K562 (cell line): ENCODE results near the gene CLTB. TPM values are rescaled to one million over a fixed set of nuclear protein-coding genes. Genes with fewer than 3 reads are reported as not detected.

ENCODE experiments used
- CBFB ChIP-seq: sonication (generic); formaldehyde crosslinking; IDR thresholded peaks from 2 replicates; pipeline ENCODE4 v1.4.0; 2020; ENCODE audit warnings: mild to moderate bottlenecking, missing genetic modification reagents
- DNMT1 ChIP-seq: fragments of 450-650 bp; IDR thresholded peaks from 2 replicates; pipeline ENCODE4 v1.6.1; 2016; ENCODE audit warnings: antibody characterized with exemption, mild to moderate bottlenecking
- E2F1 ChIP-seq: sonication (generic); formaldehyde crosslinking; IDR thresholded peaks from 2 replicates; pipeline ENCODE4 v1.8.1; 2023; ENCODE audit warnings: mild to moderate bottlenecking, missing genetic modification reagents, moderate library complexity
- ELF4 ChIP-seq: fragments of 450-650 bp; formaldehyde crosslinking; IDR thresholded peaks from 2 replicates; pipeline ENCODE4 v1.4.0; 2022; ENCODE audit warnings: missing genetic modification characterization
- ETV1 ChIP-seq: fragments of 450-650 bp; conservative IDR thresholded peaks from 2 replicates; pipeline ENCODE4 v1.6.1; 2016; ENCODE audit warnings: missing genetic modification characterization, control low read depth, low read depth, missing compliant biosample characterization
- ETV5 ChIP-seq: sonication (generic); formaldehyde crosslinking; IDR thresholded peaks from 2 replicates; pipeline ENCODE4 v1.4.0; 2020; ENCODE audit warnings: low read depth, mild to moderate bottlenecking, missing genetic modification reagents
- FOXA3 ChIP-seq, 2 experiments: fragments of 450-650 bp in 1 of 2; sonication (generic) in 1 of 2; formaldehyde crosslinking; IDR thresholded peaks in 1 of 2; conservative IDR thresholded peaks in 1 of 2; 2 replicates each; pipeline versions ENCODE4 v1.4.0 to v1.8.0; 2020 to 2022; ENCODE audit warnings: mild to moderate bottlenecking in 2 of 2, missing genetic modification reagents in 1 of 2
- MAFG ChIP-seq: fragments of 450-650 bp; conservative IDR thresholded peaks from 2 replicates; pipeline ENCODE4 v1.6.1; 2016; ENCODE audit warnings: missing genetic modification characterization, missing compliant biosample characterization
- MTF1 ChIP-seq: fragments of 250-450 bp; sonication (Bioruptor Pico); IDR thresholded peaks from 2 replicates; pipeline ENCODE4 v1.9.0; 2021; ENCODE audit warnings: moderate library complexity, mild to moderate bottlenecking, inconsistent platforms, borderline replicate concordance
- RBM22 ChIP-seq: fragments of 200-400 bp; formaldehyde crosslinking; IDR thresholded peaks from 2 replicates; pipeline ENCODE4 v1.6.1; 2018; ENCODE audit warnings: low read length, low read depth; ENCODE audit not compliant: poor library complexity, severe bottlenecking
- TRIM28 ChIP-seq: fragments of 450-650 bp; IDR thresholded peaks from 2 replicates; pipeline ENCODE4 v1.6.1; 2017
- ZNF431 ChIP-seq: sonication (generic); formaldehyde crosslinking; IDR thresholded peaks from 2 replicates; pipeline ENCODE4 v1.8.0; 2022; ENCODE audit warnings: mild to moderate bottlenecking, missing genetic modification reagents
- ZNF507 ChIP-seq: conservative IDR thresholded peaks from 2 replicates; pipeline ENCODE4 v1.6.1; 2017; ENCODE audit warnings: missing genetic modification characterization, missing compliant biosample characterization
- polyA plus RNA-seq, 8 experiments: library from polyadenylated mRNA; depleted of rRNA in 4 of 8; stranded (reverse) in 5 of 8; unstranded in 3 of 8; fragments of >200 nt; fragmentation: Nextera tagmentation in 2 of 8; fragmentation: Illumina TruSeq in 1 of 8; extraction: Ambion mirVana in 2 of 8; extraction: Trizol in 1 of 8; gene quantifications; 2 replicates each; pipeline versions ENCODE4 v1.2.1 to v1.2.3, GENCODE V29; 2011 to 2014; ENCODE audit warnings: inconsistent platforms in 1 of 8, missing spikeins in 1 of 8
- total RNA-seq, 7 experiments: library from RNA; depleted of rRNA in 6 of 7; stranded (reverse); fragments of >200 nt in 6 of 7; fragmentation: Illumina TruSeq in 2 of 7; extraction: Trizol in 2 of 7; gene quantifications; 2 replicates each; pipeline versions ENCODE4 v1.2.1 to v1.2.3, GENCODE V29; 2011 to 2021; ENCODE audit warnings: low replicate concordance in 1 of 7
- TF ChIP-seq, protein P1 (sequence below): IDR thresholded peaks from 3 replicates; pipeline ENCODE4 v1.6.1; 2011; ENCODE audit warnings: borderline replicate concordance, mild to moderate bottlenecking; ENCODE audit not compliant: insufficient read length, insufficient read depth
- TF ChIP-seq, protein P2 (sequence below): sonication (generic); formaldehyde crosslinking; IDR thresholded peaks from 2 replicates; pipeline ENCODE4 v1.8.0; 2023; ENCODE audit warnings: missing genetic modification reagents, mild to moderate bottlenecking, borderline replicate concordance
- TF ChIP-seq, protein P3 (sequence below): fragments of 450-650 bp; IDR thresholded peaks from 2 replicates; pipeline ENCODE4 v1.6.1; 2014; ENCODE audit warnings: low read depth, mild to moderate bottlenecking, moderate library complexity, borderline replicate concordance

The CLTB gene
- total and polyA plus RNA-seq, 9 of the 15 experiments (the other 6 are each of a cell fraction or from before 2014, with no cell fraction given), result 1.8 to 117 (median 39.0) TPM

- TF ChIP-seq DNMT1, result peak; percentile 99
- TF ChIP-seq ETV1 (tag), result peak; percentile 96
- TF ChIP-seq E2F1 (CRISPR knock-in tag), result no peak; the same call in 1 of the 2 replicates
- peak; percentile 68; the same call in 1 of the 2 replicates for TF ChIP-seq TRIM28
- TF ChIP-seq ZNF507 (tag), result no peak
- no peak for TF ChIP-seq MTF1 (CRISPR knock-in tag)
- peak; percentile 89 for TF ChIP-seq ETV5 (CRISPR knock-in tag)
- TF ChIP-seq MAFG (tag), result no peak
- peak; percentile 88 for TF ChIP-seq CBFB (CRISPR knock-in tag)
- TF ChIP-seq FOXA3 (CRISPR knock-in tag; conservative IDR thresholded peaks at IDR 0.05 in 1 of 2, IDR thresholded peaks at IDR 0.05 in 1 of 2), result no peak
- peak; percentile 32 for TF ChIP-seq RBM22
- TF ChIP-seq ZNF431 (CRISPR knock-in tag), result peak; percentile 33; the same call in 1 of the 2 replicates
- peak; percentile 75; the same call in 1 of the 2 replicates for TF ChIP-seq ELF4 (CRISPR knock-in tag)
- TF ChIP-seq, protein P1, sequence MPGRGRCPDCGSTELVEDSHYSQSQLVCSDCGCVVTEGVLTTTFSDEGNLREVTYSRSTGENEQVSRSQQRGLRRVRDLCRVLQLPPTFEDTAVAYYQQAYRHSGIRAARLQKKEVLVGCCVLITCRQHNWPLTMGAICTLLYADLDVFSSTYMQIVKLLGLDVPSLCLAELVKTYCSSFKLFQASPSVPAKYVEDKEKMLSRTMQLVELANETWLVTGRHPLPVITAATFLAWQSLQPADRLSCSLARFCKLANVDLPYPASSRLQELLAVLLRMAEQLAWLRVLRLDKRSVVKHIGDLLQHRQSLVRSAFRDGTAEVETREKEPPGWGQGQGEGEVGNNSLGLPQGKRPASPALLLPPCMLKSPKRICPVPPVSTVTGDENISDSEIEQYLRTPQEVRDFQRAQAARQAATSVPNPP, result no peak
- TF ChIP-seq, protein P2, sequence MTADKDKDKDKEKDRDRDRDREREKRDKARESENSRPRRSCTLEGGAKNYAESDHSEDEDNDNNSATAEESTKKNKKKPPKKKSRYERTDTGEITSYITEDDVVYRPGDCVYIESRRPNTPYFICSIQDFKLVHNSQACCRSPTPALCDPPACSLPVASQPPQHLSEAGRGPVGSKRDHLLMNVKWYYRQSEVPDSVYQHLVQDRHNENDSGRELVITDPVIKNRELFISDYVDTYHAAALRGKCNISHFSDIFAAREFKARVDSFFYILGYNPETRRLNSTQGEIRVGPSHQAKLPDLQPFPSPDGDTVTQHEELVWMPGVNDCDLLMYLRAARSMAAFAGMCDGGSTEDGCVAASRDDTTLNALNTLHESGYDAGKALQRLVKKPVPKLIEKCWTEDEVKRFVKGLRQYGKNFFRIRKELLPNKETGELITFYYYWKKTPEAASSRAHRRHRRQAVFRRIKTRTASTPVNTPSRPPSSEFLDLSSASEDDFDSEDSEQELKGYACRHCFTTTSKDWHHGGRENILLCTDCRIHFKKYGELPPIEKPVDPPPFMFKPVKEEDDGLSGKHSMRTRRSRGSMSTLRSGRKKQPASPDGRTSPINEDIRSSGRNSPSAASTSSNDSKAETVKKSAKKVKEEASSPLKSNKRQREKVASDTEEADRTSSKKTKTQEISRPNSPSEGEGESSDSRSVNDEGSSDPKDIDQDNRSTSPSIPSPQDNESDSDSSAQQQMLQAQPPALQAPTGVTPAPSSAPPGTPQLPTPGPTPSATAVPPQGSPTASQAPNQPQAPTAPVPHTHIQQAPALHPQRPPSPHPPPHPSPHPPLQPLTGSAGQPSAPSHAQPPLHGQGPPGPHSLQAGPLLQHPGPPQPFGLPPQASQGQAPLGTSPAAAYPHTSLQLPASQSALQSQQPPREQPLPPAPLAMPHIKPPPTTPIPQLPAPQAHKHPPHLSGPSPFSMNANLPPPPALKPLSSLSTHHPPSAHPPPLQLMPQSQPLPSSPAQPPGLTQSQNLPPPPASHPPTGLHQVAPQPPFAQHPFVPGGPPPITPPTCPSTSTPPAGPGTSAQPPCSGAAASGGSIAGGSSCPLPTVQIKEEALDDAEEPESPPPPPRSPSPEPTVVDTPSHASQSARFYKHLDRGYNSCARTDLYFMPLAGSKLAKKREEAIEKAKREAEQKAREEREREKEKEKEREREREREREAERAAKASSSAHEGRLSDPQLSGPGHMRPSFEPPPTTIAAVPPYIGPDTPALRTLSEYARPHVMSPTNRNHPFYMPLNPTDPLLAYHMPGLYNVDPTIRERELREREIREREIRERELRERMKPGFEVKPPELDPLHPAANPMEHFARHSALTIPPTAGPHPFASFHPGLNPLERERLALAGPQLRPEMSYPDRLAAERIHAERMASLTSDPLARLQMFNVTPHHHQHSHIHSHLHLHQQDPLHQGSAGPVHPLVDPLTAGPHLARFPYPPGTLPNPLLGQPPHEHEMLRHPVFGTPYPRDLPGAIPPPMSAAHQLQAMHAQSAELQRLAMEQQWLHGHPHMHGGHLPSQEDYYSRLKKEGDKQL (CRISPR knock-in tag), result no peak
- TF ChIP-seq, protein P3, sequence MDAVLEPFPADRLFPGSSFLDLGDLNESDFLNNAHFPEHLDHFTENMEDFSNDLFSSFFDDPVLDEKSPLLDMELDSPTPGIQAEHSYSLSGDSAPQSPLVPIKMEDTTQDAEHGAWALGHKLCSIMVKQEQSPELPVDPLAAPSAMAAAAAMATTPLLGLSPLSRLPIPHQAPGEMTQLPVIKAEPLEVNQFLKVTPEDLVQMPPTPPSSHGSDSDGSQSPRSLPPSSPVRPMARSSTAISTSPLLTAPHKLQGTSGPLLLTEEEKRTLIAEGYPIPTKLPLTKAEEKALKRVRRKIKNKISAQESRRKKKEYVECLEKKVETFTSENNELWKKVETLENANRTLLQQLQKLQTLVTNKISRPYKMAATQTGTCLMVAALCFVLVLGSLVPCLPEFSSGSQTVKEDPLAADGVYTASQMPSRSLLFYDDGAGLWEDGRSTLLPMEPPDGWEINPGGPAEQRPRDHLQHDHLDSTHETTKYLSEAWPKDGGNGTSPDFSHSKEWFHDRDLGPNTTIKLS, result peak; percentile 94
Observed at GRCh38 chr5:176388444-176389134, 27.8 kb downstream of the CLTB start, which contains the start of the genes HIGD2A and NOP16 (continued).
